GM12878 (cell line): ENCODE measurements around the gene CRAT. TPM values are rescaled to one million over a fixed set of nuclear protein-coding genes. Genes with fewer than 3 reads are reported as not detected.

ENCODE experiments used
- ATAC-seq: fragments of 200-7000 bp; cut with Tn5 transposase; 3 replicates; pipeline ENCODE4 v1.9.1; 2020; ENCODE audit warnings: mild to moderate bottlenecking, moderate library complexity
- BruUV-seq: library from RNA; stranded (reverse); fragments of 400-500 nt; replicated peaks from 2 replicates; lab custom pipeline; 2021; lab: Mats Ljungman, UMichigan
- CTCF ChIA-PET: fragments of 300-600 bp; sonication (Branson Sonifier 250); formaldehyde crosslinking; extraction: SDS; loops from one replicate; lab custom pipeline; 2021; ENCODE audit warnings: inconsistent platforms; lab: Yijun Ruan, JAX
- POLR2A ChIA-PET: fragments of 350-600 bp; formaldehyde crosslinking; extraction: SDS; loops from one replicate; lab custom pipeline; 2021; ENCODE audit warnings: inconsistent platforms; lab: Charles Lee
- RAD21 ChIA-PET: fragments of 300-600 bp; sonication (Branson Sonifier 250); formaldehyde crosslinking; loops from one replicate; lab custom pipeline; 2023; ENCODE audit warnings: antibody characterized with exemption; ENCODE audit not compliant: unreplicated experiment; lab: Charles Lee
- SMC1A ChIA-PET: fragments of 300-600 bp; sonication (Branson Sonifier 250); formaldehyde crosslinking; loops from one replicate; lab custom pipeline; 2023; ENCODE audit not compliant: unreplicated experiment, uncharacterized antibody; lab: Charles Lee
- DNase-seq: peaks from one replicate; pipeline ENCODE4 v3.0.0-alpha.2; 2011; ENCODE audit warnings: low read depth, low spot score
- FAIRE-seq: peaks from 3 replicates; lab custom pipeline; 2011; peaks lifted over from hg19 to GRCh38; lab: Jason Lieb, UNC
- H2AFZ ChIP-seq: 2 replicates; pipeline ENCODE4 v1.6.0; 2011; ENCODE audit warnings: low read depth, low read length, control low read depth; ENCODE audit not compliant: control insufficient read depth
- H3K27ac ChIP-seq: 2 replicates; pipeline ENCODE4 v1.5.1; 2011; ENCODE audit warnings: control low read depth; ENCODE audit not compliant: control insufficient read depth, insufficient read depth
- H3K27me3 ChIP-seq, 2 experiments: replicated peaks in 1 of 2; 2 replicates each; pipeline versions ENCODE4 v1.6.0 to v1.6.1; 2011; ENCODE audit warnings: low read length in 1 of 2; ENCODE audit not compliant: control insufficient read depth in 2 of 2, insufficient read depth in 2 of 2
- H3K36me3 ChIP-seq, 2 experiments: 2 replicates each; pipeline ENCODE4 v1.5.1; 2011; ENCODE audit warnings: low read length in 1 of 2; ENCODE audit not compliant: control insufficient read depth in 2 of 2, insufficient read depth in 2 of 2
- H3K4me1 ChIP-seq: 2 replicates; pipeline ENCODE4 v1.6.1; 2011; ENCODE audit warnings: mild to moderate bottlenecking, low read length, moderate library complexity, mixed read lengths; ENCODE audit not compliant: control insufficient read depth, insufficient read depth
- H3K4me2 ChIP-seq: 2 replicates; pipeline ENCODE4 v1.6.0; 2011; ENCODE audit warnings: control low read depth; ENCODE audit not compliant: control insufficient read depth, insufficient read depth
- H3K4me3 ChIP-seq: fragments of 200-600 bp; sonication (generic); 2 replicates; pipeline ENCODE4 v1.5.1; 2016
- H3K79me2 ChIP-seq: 2 replicates; pipeline ENCODE4 v1.6.0; 2011; ENCODE audit warnings: low read length; ENCODE audit not compliant: control insufficient read depth, insufficient read depth
- H3K9ac ChIP-seq: 2 replicates; pipeline ENCODE4 v1.8.0; 2011; ENCODE audit warnings: low read length, control low read depth, mixed read lengths; ENCODE audit not compliant: control insufficient read depth, insufficient read depth
- H3K9me3 ChIP-seq: replicated peaks from 3 replicates; pipeline ENCODE4 v1.5.1; 2011; ENCODE audit warnings: mild to moderate bottlenecking, low read length; ENCODE audit not compliant: control insufficient read depth, insufficient read depth
- H4K20me1 ChIP-seq: 2 replicates; pipeline ENCODE4 v1.6.0; 2011; ENCODE audit not compliant: control insufficient read depth, insufficient read depth
- ATF3 ChIP-seq: IDR thresholded peaks from 2 replicates; pipeline ENCODE4 v1.6.1; 2011; ENCODE audit warnings: low read depth, mild to moderate bottlenecking, low read length, moderate library complexity, borderline replicate concordance; ENCODE audit errors: extremely low read depth
- DPF2 ChIP-seq: fragments of 450-650 bp; IDR thresholded peaks from 2 replicates; pipeline ENCODE4 v1.6.1; 2017; ENCODE audit warnings: mild to moderate bottlenecking
- E2F4 ChIP-seq: IDR thresholded peaks from 2 replicates; pipeline ENCODE4 v1.6.1; 2012; ENCODE audit warnings: low read depth, low read length, improper control_type of control experiment
- HCFC1 ChIP-seq: fragments of 150-350 bp; IDR thresholded peaks from 2 replicates; pipeline ENCODE4 v1.6.1; 2014; ENCODE audit warnings: low read length
- HDGF ChIP-seq: fragments of 450-650 bp; IDR thresholded peaks from 2 replicates; pipeline ENCODE4 v1.6.1; 2016; ENCODE audit warnings: antibody characterized with exemption
- NFIC ChIP-seq: IDR thresholded peaks from 2 replicates; pipeline ENCODE4 v1.6.1; 2012; ENCODE audit warnings: low read depth, mild to moderate bottlenecking, inconsistent platforms, low read length, moderate library complexity
- NFXL1 ChIP-seq: fragments of 450-650 bp; IDR thresholded peaks from 2 replicates; pipeline ENCODE4 v1.6.1; 2017; ENCODE audit warnings: antibody characterized with exemption, mild to moderate bottlenecking, borderline replicate concordance
- NR2C1 ChIP-seq: fragments of 450-650 bp; IDR thresholded peaks from 2 replicates; pipeline ENCODE4 v1.6.1; 2017; ENCODE audit warnings: antibody characterized with exemption, mild to moderate bottlenecking, moderate library complexity
- NR2F1 ChIP-seq: fragments of 450-650 bp; conservative IDR thresholded peaks from 2 replicates; pipeline ENCODE4 v1.6.1; 2017; ENCODE audit warnings: mild to moderate bottlenecking
- PKNOX1 ChIP-seq: fragments of 450-650 bp; IDR thresholded peaks from 2 replicates; pipeline ENCODE4 v1.6.1; 2016; ENCODE audit warnings: mild to moderate bottlenecking
- RCOR1 ChIP-seq: conservative IDR thresholded peaks from 2 replicates; pipeline ENCODE4 v1.6.1; 2012; ENCODE audit warnings: low read depth, low read length, improper control_type of control experiment
- SIX5 ChIP-seq: IDR thresholded peaks from 2 replicates; pipeline ENCODE4 v1.6.1; 2011; ENCODE audit warnings: mild to moderate bottlenecking, low read depth, low read length, moderate library complexity; ENCODE audit not compliant: severe bottlenecking
- USF1 ChIP-seq: IDR thresholded peaks from 2 replicates; pipeline ENCODE4 v1.6.1; 2011; ENCODE audit warnings: borderline replicate concordance, low read depth, mild to moderate bottlenecking, moderate library complexity, mixed read lengths, low read length; ENCODE audit not compliant: insufficient read depth; ENCODE audit errors: extremely low read length
- ZBTB40 ChIP-seq: fragments of 450-650 bp; IDR thresholded peaks from 2 replicates; pipeline ENCODE4 v1.6.1; 2016; ENCODE audit warnings: mild to moderate bottlenecking, moderate library complexity, borderline replicate concordance
- WGBS: methylation state at CpG from one replicate; pipeline ENCODE4 v1.1.6; 2016; ENCODE audit warnings: low lambda C conversion rate; ENCODE audit not compliant: insufficient replicate concordance, insufficient coverage; ENCODE audit errors: missing lambda C conversion rate; 5-methylcytosine and 5-hydroxymethylcytosine counted together
- in situ Hi-C: fragments of 300-500 bp; cut with MboI; formaldehyde crosslinking; loops from 9 replicates; pipeline ENCODE4 v1.14.3; 2018; ENCODE audit warnings: mixed read lengths
- intact Hi-C: fragments of 100-400 bp; cut with micrococcal nuclease; formaldehyde crosslinking; loops from one replicate; pipeline ENCODE4 v1.14.2; 2022; ENCODE audit not compliant: unreplicated experiment
- polyA plus RNA-seq, 11 experiments: library from polyadenylated mRNA; depleted of rRNA in 4 of 11; unstranded in 6 of 11; stranded (reverse) in 5 of 11; fragments of >200 nt; fragmentation: Nextera tagmentation in 4 of 11; fragmentation: Illumina TruSeq in 1 of 11; extraction: Ambion mirVana in 4 of 11; extraction: Trizol in 1 of 11; gene quantifications; 1 replicate in 1 of 11; 2 replicates in 10 of 11; pipeline versions ENCODE4 v1.2.1 to v1.2.3, GENCODE V29; 2011 to 2016; ENCODE audit warnings: inconsistent platforms in 2 of 11, missing spikeins in 2 of 11, low read depth in 1 of 11
- total RNA-seq, 4 experiments: library from RNA; depleted of rRNA in 3 of 4; stranded (reverse); fragments of >200 nt in 3 of 4; fragmentation: Illumina TruSeq in 1 of 4; extraction: Trizol in 1 of 4; gene quantifications; 2 replicates each; pipeline versions ENCODE4 v1.2.1 to v1.2.3, GENCODE V29; 2013 to 2021

CRAT gene
- total and polyA plus RNA-seq, 10 of the 15 experiments (the other 5 are each of a cell fraction or from before 2014, with no cell fraction given) = 0.10 to 3.4 (median 1.8) TPM

- ChIA-PET CTCF (interaction anchor here (0.8 to 1.9 kb wide), 7 partner anchors 22 to 543 kb away, joined by 3 to 5 read pairs (median 3); partner anchors contain the start of gene SH3GLB2), SMC1A (interaction anchor here (1.1 kb wide), 1 partner anchor 51 kb away, joined by 4 read pairs; no protein-coding TSS in a partner anchor), POLR2A (interaction anchor here (0.6 to 1.6 kb wide), 9 partner anchors 41 to 1795 kb away, joined by 3 to 6 read pairs (median 3); partner anchors contain the start of genes DOLK, MIGA2, NUP188 and SH3GLB2), RAD21 (interaction anchor here (0.6 to 1.7 kb wide), 7 partner anchors 45 to 544 kb away, joined by 3 to 5 read pairs (median 4); partner anchors contain the start of gene MIGA2)
- ATAC-seq (peak; percentile 98), FAIRE-seq (peak; percentile 100), DNase-seq (peak; percentile 96)
- H4K20me1 ChIP-seq = no peaks in the 10 kb centered on the region
- in situ Hi-C loops = no loop called here
- intact Hi-C loops = loop anchor here (2.0 kb wide), 1 partner anchor 30 kb away; the partner anchor contains the start of genes CRAT and PTPA
- H3K27ac ChIP-seq = peak within 1 kb of the TSS; percentile 54
- peak within 1 kb of the TSS; percentile 83 for H3K9ac ChIP-seq
- peaks cover 17% of the 10 kb centered on the region for H3K79me2 ChIP-seq
- no TSS peak for BruUV-seq
- no peaks in the 10 kb centered on the region for H3K27me3 ChIP-seq
- peak within 1 kb of the TSS; percentile 98 for H2AFZ ChIP-seq
- H3K4me2 ChIP-seq = peak within 1 kb of the TSS; percentile 99
- peak within 1 kb of the TSS; percentile 93 for H3K4me3 ChIP-seq
- H3K36me3 ChIP-seq = peaks cover 0 to 10% of the 10 kb centered on the region in 2 experiments; a peak in 3 of 4 replicates
- H3K9me3 ChIP-seq = no peaks in the 10 kb centered on the region
- WGBS = 1% methylated on average over 65 of the region's 70 CpGs
- peaks cover 12% of the 10 kb centered on the region for H3K4me1 ChIP-seq
- TF ChIP-seq USF1 (peak; percentile 7), NR2C1 (peak; percentile 25; the same call in 1 of the 2 replicates), DPF2 (no peak; the same call in 1 of the 2 replicates), NR2F1 (peak; percentile 33; the same call in 1 of the 2 replicates), ZBTB40 (peak; percentile 64; the same call in 1 of the 2 replicates), E2F4 (peak; percentile 85), SIX5 (peak; percentile 11), NFIC (no peak), ATF3 (peak; percentile 48; the same call in 1 of the 2 replicates), PKNOX1 (0 out of 2 replicates have a peak, but pooled peaks have one; percentile 55), RCOR1 (0 out of 2 replicates have a peak, but pooled peaks have one; percentile 2), HCFC1 (peak; percentile 32; the same call in 1 of the 2 replicates), NFXL1 (no peak), HDGF (peak; percentile 94)
Observed at GRCh38 chr9:129080601-129081387, 29.8 kb downstream of the CRAT start, which contains the start of gene DOLPP1. TSS of gene DOLPP1 (plus strand) at chr9:129081111. CDS start at chr9:129081132, 21 bp downstream.
